HEK293 (cell line): ENCODE results near the gene CELF4.

Experiments used
- CTCF ChIA-PET: fragments of 350-600 bp; formaldehyde crosslinking; extraction: SDS; loops from one replicate; lab custom pipeline; 2021; ENCODE audit warnings: antibody characterized with exemption; lab: Yijun Ruan, JAX
- POLR2A ChIA-PET: fragments of 300-600 bp; formaldehyde crosslinking; extraction: SDS; loops from one replicate; lab custom pipeline; 2020; ENCODE audit warnings: antibody characterized with exemption, inconsistent platforms; lab: Yijun Ruan, JAX
- H3K27ac ChIP-seq: fragments of 200-500 bp; sonication (Bioruptor generic); 2 replicates; pipeline ENCODE4 v1.5.1; 2014; ENCODE audit warnings: low read depth, low read length, control low read depth, inconsistent platforms; ENCODE audit errors: extremely low read depth
- H3K36me3 ChIP-seq, 2 experiments: fragments of 200-500 bp in 1 of 2; sonication (Bioruptor generic) in 1 of 2; 1 replicate in 1 of 2; 2 replicates in 1 of 2; pipeline ENCODE4 v1.5.1; 2014 to 2017; ENCODE audit warnings: inconsistent platforms in 2 of 2, low read length in 2 of 2; ENCODE audit not compliant: control insufficient read depth in 2 of 2, insufficient read depth in 1 of 2
- H3K4me1 ChIP-seq: fragments of 200-500 bp; sonication (Bioruptor generic); 2 replicates; pipeline ENCODE4 v1.5.1; 2014; ENCODE audit warnings: mild to moderate bottlenecking, low read length, inconsistent platforms; ENCODE audit not compliant: control insufficient read depth, insufficient read depth
- H3K4me3 ChIP-seq: 2 replicates; pipeline ENCODE4 v1.5.1; 2011; ENCODE audit warnings: low read depth, mild to moderate bottlenecking, control low read depth, low read length, moderate library complexity
- H3K9me3 ChIP-seq: fragments of 200-500 bp; sonication (Bioruptor generic); 2 replicates; pipeline ENCODE4 v1.5.1; 2014; ENCODE audit warnings: low read depth, low read length, inconsistent platforms; ENCODE audit not compliant: control insufficient read depth, insufficient read depth
- EGR2 ChIP-seq: fragments of 450-650 bp; formaldehyde crosslinking; IDR thresholded peaks from 2 replicates; pipeline ENCODE4 v1.5.1; 2016; ENCODE audit warnings: low read depth, missing biosample characterization, missing genetic modification characterization
- GLI2 ChIP-seq: fragments of 450-650 bp; formaldehyde crosslinking; IDR thresholded peaks from 2 replicates; pipeline ENCODE4; 2017; ENCODE audit warnings: missing biosample characterization, missing genetic modification characterization, low read depth, borderline replicate concordance
- GLIS1 ChIP-seq: fragments of 450-650 bp; formaldehyde crosslinking; IDR thresholded peaks from 2 replicates; pipeline ENCODE4 v1.5.1; 2016; ENCODE audit warnings: missing biosample characterization, missing genetic modification characterization
- HOXA7 ChIP-seq: sonication (generic); formaldehyde crosslinking; IDR thresholded peaks from 2 replicates; pipeline ENCODE4 v1.8.1; 2022; ENCODE audit warnings: missing genetic modification reagents, borderline replicate concordance
- HOXD13 ChIP-seq: sonication (generic); formaldehyde crosslinking; IDR thresholded peaks from 2 replicates; pipeline ENCODE4 v1.8.0; 2022; ENCODE audit warnings: missing genetic modification reagents, borderline replicate concordance
- KLF10 ChIP-seq: fragments of 450-650 bp; IDR thresholded peaks from 2 replicates; pipeline ENCODE4 v1.5.1; 2018; ENCODE audit warnings: missing biosample characterization, mild to moderate bottlenecking, missing genetic modification characterization
- MZF1 ChIP-seq: fragments of 450-650 bp; formaldehyde crosslinking; IDR thresholded peaks from 2 replicates; pipeline ENCODE4 v1.5.1; 2017; ENCODE audit warnings: missing biosample characterization, missing genetic modification characterization, borderline replicate concordance
- REPIN1 ChIP-seq: fragments of 450-650 bp; formaldehyde crosslinking; IDR thresholded peaks from 2 replicates; pipeline ENCODE4 v1.5.1; 2017; ENCODE audit warnings: missing biosample characterization, missing genetic modification characterization, low read depth
- ZBTB10 ChIP-seq: fragments of 450-650 bp; formaldehyde crosslinking; IDR thresholded peaks from 2 replicates; pipeline ENCODE4 v1.5.1; 2016; ENCODE audit warnings: missing biosample characterization, missing genetic modification characterization
- ZBTB20 ChIP-seq: fragments of 450-650 bp; formaldehyde crosslinking; IDR thresholded peaks from 2 replicates; pipeline ENCODE4 v1.5.1; 2016; ENCODE audit warnings: missing biosample characterization, missing genetic modification characterization
- ZBTB49 ChIP-seq: fragments of 450-650 bp; formaldehyde crosslinking; IDR thresholded peaks from 2 replicates; pipeline ENCODE4 v1.5.1; 2016; ENCODE audit warnings: missing biosample characterization, missing genetic modification characterization, low read depth
- ZBTB6 ChIP-seq: fragments of 450-650 bp; formaldehyde crosslinking; IDR thresholded peaks from 2 replicates; pipeline ENCODE4 v1.5.1; 2017; ENCODE audit warnings: missing biosample characterization, missing genetic modification characterization
- ZFP41 ChIP-seq: fragments of 450-650 bp; formaldehyde crosslinking; IDR thresholded peaks from 2 replicates; pipeline ENCODE4 v1.5.1; 2016; ENCODE audit warnings: missing biosample characterization, missing genetic modification characterization, borderline replicate concordance
- ZIC2 ChIP-seq: fragments of 450-650 bp; formaldehyde crosslinking; IDR thresholded peaks from 2 replicates; pipeline ENCODE4 v1.5.1; 2016; ENCODE audit warnings: missing biosample characterization, missing genetic modification characterization
- ZNF146 ChIP-seq: fragments of 450-650 bp; formaldehyde crosslinking; IDR thresholded peaks from 2 replicates; pipeline ENCODE4 v1.5.1; 2016; ENCODE audit warnings: missing biosample characterization, missing genetic modification characterization
- ZNF350 ChIP-seq: fragments of 450-650 bp; formaldehyde crosslinking; IDR thresholded peaks from 2 replicates; pipeline ENCODE4 v1.5.0; 2017; ENCODE audit warnings: missing biosample characterization, mild to moderate bottlenecking, missing genetic modification characterization
- ZNF645 ChIP-seq: fragments of 450-650 bp; formaldehyde crosslinking; IDR thresholded peaks from 2 replicates; pipeline ENCODE4; 2016; ENCODE audit warnings: missing biosample characterization, missing genetic modification characterization
- ZNF654 ChIP-seq: fragments of 450-650 bp; formaldehyde crosslinking; IDR thresholded peaks from 2 replicates; pipeline ENCODE4 v1.5.1; 2016; ENCODE audit warnings: low read depth, missing biosample characterization, missing genetic modification characterization
- ZNF792 ChIP-seq: fragments of 450-650 bp; formaldehyde crosslinking; IDR thresholded peaks from 2 replicates; pipeline ENCODE4 v1.5.1; 2016; ENCODE audit warnings: missing biosample characterization, missing genetic modification characterization

Gene CELF4

GRCh38 chr18:37432436-37433195 lies 133.0 kb downstream of the CELF4 start:
- TF ChIP-seq ZNF350: no peak
- TF ChIP-seq ZBTB20: no peak
- TF ChIP-seq ZBTB6: no peak
- TF ChIP-seq, all 188 proteins: peak for 0
- no peak overlapping the region for H3K4me3 ChIP-seq
- no peaks in the 10 kb centered on the region for H3K36me3 ChIP-seq
- no peak overlapping the region for H3K27ac ChIP-seq
- CTCF ChIA-PET: interaction anchor here (0.9 to 1.3 kb wide), 5 partner anchors 11 to 105 kb away, joined by 3 to 4 read pairs (median 3); no protein-coding TSS in a partner anchor
- POLR2A ChIA-PET: no interaction called here
- H3K4me1 ChIP-seq: no peaks in the 10 kb centered on the region
- H3K9me3 ChIP-seq: no peaks in the 10 kb centered on the region

GRCh38 chr18:37430357-37431076 lies 135.1 kb downstream of the CELF4 start:
- no peaks in the 10 kb centered on the region for H3K4me1 ChIP-seq
- no peak overlapping the region for H3K4me3 ChIP-seq
- no peaks in the 10 kb centered on the region for H3K36me3 ChIP-seq
- H3K27ac ChIP-seq: no peak overlapping the region
- ChIA-PET CTCF (interaction anchor here (1.3 kb wide), 1 partner anchor 87 kb away, joined by 5 read pairs; no protein-coding TSS in a partner anchor), POLR2A (no interaction called here)
- no peaks in the 10 kb centered on the region for H3K9me3 ChIP-seq
- TF ChIP-seq GLIS1 (tag by site-specific recombination) (peak; percentile 32; the same call in 1 of the 2 replicates), EGR2 (tag by site-specific recombination) (0 out of 2 replicates have a peak, but pooled peaks have one; percentile 14), GLI2 (tag by site-specific recombination) (no peak)
- TF ChIP-seq, all 188 proteins: peak for 2

GRCh38 chr18:37429791-37430190 lies 135.8 kb downstream of the CELF4 start:
- CTCF ChIA-PET: interaction anchor here (0.6 to 1.3 kb wide), 3 partner anchors 87 to 1323 kb away, joined by 3 to 5 read pairs (median 3); no protein-coding TSS in a partner anchor
- TF ChIP-seq ZNF792 (tag by site-specific recombination) (no peak), ZBTB49 (tag by site-specific recombination) (no peak), ZNF645 (tag by site-specific recombination) (no peak), MZF1 (tag by site-specific recombination) (no peak), ZNF146 (tag by site-specific recombination) (no peak), HOXD13 (CRISPR knock-in tag) (no peak), ZFP41 (tag by site-specific recombination) (no peak), REPIN1 (no peak), ZBTB6 (no peak), ZNF654 (no peak), HOXA7 (CRISPR knock-in tag) (no peak), KLF10 (tag by site-specific recombination) (no peak), ZIC2 (tag by site-specific recombination) (no peak), ZBTB10 (tag by site-specific recombination) (no peak)

More at GRCh38 chr18:37429791-37430190, 135.8 kb downstream of the CELF4 start:
- no peaks in the 10 kb centered on the region for H3K4me1 ChIP-seq
- POLR2A ChIA-PET: no interaction called here
- no peaks in the 10 kb centered on the region for H3K36me3 ChIP-seq
- no peaks in the 10 kb centered on the region for H3K9me3 ChIP-seq
- no peak overlapping the region for H3K27ac ChIP-seq
- H3K4me3 ChIP-seq: no peak overlapping the region
